NT2/D1 (cell line): ENCODE data around the gene MCEE.

Source experiments
- DNase-seq: peaks from one replicate; pipeline ENCODE4 v3.0.0-alpha.2; 2011; ENCODE audit warnings: low read depth, low spot score
- H3K27me3 ChIP-seq: 2 replicates; pipeline ENCODE4 v1.6.0; 2011; ENCODE audit warnings: mild to moderate bottlenecking; ENCODE audit not compliant: insufficient read length, insufficient read depth
- H3K36me3 ChIP-seq: 2 replicates; pipeline ENCODE4 v1.6.1; 2011; ENCODE audit warnings: mild to moderate bottlenecking, low read length, mixed read lengths; ENCODE audit not compliant: insufficient read depth, insufficient read length
- H3K4me1 ChIP-seq: 2 replicates; pipeline ENCODE4 v1.5.1; 2011; ENCODE audit not compliant: insufficient read depth, insufficient read length
- H3K4me3 ChIP-seq: 2 replicates; pipeline ENCODE4 v1.5.1; 2011; ENCODE audit warnings: low read depth; ENCODE audit not compliant: insufficient read length
- H3K9ac ChIP-seq: 2 replicates; pipeline ENCODE4 v1.6.0; 2011; ENCODE audit warnings: low read depth; ENCODE audit not compliant: insufficient read length
- H3K9me3 ChIP-seq: 2 replicates; pipeline ENCODE4 v1.5.1; 2011; ENCODE audit warnings: mild to moderate bottlenecking, low read length; ENCODE audit not compliant: insufficient read depth
- SUZ12 ChIP-seq: IDR thresholded peaks from 2 replicates; pipeline ENCODE4 v1.6.1; 2011; ENCODE audit not compliant: insufficient read length, insufficient read depth; ENCODE audit errors: extremely low read depth
- YY1 ChIP-seq: IDR thresholded peaks from 2 replicates; pipeline ENCODE4 v1.6.1; 2011; ENCODE audit not compliant: insufficient read length, insufficient read depth
- ZNF274 ChIP-seq: IDR thresholded peaks from 2 replicates; pipeline ENCODE4 v1.6.1; 2011; ENCODE audit warnings: mild to moderate bottlenecking, low read depth, low read length

The MCEE gene

DNA sequence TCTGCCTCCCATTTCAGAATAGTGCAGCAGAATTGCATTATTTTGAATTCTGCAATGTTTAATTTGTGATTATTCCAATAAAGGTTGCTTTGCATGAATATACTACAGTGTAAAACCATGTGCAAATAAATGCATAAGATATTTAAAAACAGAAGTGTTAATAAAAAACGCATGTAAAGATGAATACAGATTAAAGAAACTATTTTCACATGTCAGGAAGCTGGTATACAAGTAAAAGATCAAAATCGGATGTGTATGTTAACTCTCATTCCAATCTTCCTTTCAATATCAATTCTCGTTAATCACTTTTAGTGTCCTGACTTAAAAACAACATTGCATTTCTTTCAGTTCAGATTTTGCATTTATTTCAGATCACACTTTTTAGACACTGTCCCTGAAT lies 3.1 kb downstream of the MCEE start:
- no peak for TF ChIP-seq ZNF274
- TF ChIP-seq YY1, result no peak
- TF ChIP-seq SUZ12, result no peak
- no peak for DNase-seq
- no peak overlapping the region for H3K4me3 ChIP-seq
- no peaks in the 10 kb centered on the region for H3K27me3 ChIP-seq
- no peaks in the 10 kb centered on the region for H3K4me1 ChIP-seq
- H3K9ac ChIP-seq, result no peak overlapping the region
- H3K9me3 ChIP-seq, result no peaks in the 10 kb centered on the region
- peaks cover 26% of the 10 kb centered on the region for H3K36me3 ChIP-seq

DNA sequence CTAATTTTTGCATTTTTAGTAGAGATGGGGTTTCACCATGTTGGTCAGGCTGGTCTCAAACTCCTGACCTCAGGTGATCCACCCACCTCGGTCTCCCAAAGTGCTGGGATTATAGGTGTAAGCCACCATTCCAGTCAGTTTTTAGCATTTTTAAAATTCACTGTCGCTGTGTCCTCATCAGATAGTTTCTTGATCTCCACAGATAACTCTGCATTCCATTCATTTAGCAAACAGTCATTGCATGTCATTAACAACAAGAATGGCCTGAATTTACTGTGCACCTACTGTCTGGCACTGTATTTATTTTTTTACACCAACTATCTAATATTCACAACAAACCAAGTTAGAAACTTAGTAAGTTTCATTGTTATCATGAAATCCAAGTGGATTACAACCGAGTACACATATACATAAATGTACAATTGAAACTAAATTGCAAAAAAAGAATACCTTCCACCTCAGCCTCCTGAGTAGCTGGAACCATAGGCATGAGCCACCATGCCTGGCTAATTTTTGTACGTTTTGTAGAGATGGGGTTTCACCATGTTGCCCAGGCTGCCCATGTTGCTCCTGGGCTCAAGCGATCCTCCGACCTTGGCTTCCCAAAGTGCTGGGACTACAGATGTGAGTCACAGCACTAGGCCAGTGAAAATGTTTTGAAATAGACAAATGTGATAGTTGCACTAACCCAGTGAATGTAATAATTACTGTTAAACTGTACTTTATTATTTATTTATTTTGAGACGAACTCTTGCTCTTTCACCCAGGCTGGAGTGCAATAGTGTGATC lies 4.3 kb downstream of the MCEE start:
- H3K4me3 ChIP-seq, result no peak overlapping the region
- H3K27me3 ChIP-seq, result no peaks in the 10 kb centered on the region
- no peaks in the 10 kb centered on the region for H3K9me3 ChIP-seq
- DNase-seq, result no peak
- no peak for TF ChIP-seq ZNF274
- TF ChIP-seq SUZ12, result no peak
- no peak overlapping the region for H3K9ac ChIP-seq
- no peaks in the 10 kb centered on the region for H3K4me1 ChIP-seq
- H3K36me3 ChIP-seq, result peaks cover 33% of the 10 kb centered on the region

GRCh38 chr2:71122387-71123298 lies 7.4 kb downstream of the MCEE start:
- no peak for DNase-seq
- peaks cover 53% of the 10 kb centered on the region for H3K36me3 ChIP-seq
- TF ChIP-seq YY1 (no peak), ZNF274 (no peak), SUZ12 (no peak)

GRCh38 chr2:71121479-71121878 lies 8.6 kb downstream of the MCEE start:
- no peak overlapping the region for H3K4me3 ChIP-seq
- H3K4me1 ChIP-seq, result no peaks in the 10 kb centered on the region
- no peak overlapping the region for H3K9ac ChIP-seq
- H3K9me3 ChIP-seq, result no peaks in the 10 kb centered on the region
- DNase-seq, result no peak
- TF ChIP-seq ZNF274 (no peak), SUZ12 (no peak), YY1 (no peak)
- H3K27me3 ChIP-seq, result no peaks in the 10 kb centered on the region
- peaks cover 59% of the 10 kb centered on the region for H3K36me3 ChIP-seq

More at GRCh38 chr2:71122387-71123298, 7.4 kb downstream of the MCEE start:
- no peaks in the 10 kb centered on the region for H3K27me3 ChIP-seq
- no peak overlapping the region for H3K9ac ChIP-seq
- no peaks in the 10 kb centered on the region for H3K9me3 ChIP-seq
- H3K4me3 ChIP-seq, result no peak overlapping the region
- H3K4me1 ChIP-seq, result no peaks in the 10 kb centered on the region

DNA sequence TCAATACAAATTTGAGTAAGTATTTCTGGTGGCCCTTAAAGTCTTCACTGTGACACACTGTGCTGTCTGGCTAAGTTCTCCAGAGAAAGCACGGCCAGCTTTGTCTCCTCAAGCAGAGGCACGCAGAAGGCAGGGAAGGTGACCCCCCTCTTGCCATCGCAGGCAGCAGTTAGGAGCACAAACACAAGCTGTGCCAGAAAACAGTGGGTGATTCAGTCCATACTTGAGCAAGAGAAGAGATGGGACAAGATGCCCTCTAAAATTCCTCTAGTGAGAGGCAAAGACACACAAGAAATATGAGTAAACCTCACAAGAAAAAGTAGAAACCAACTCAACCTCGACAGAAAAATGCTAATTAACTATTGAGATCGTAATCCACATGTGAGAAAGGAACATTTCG lies 9.8 kb downstream of the MCEE start:
- no peak overlapping the region for H3K9ac ChIP-seq
- DNase-seq, result no peak
- TF ChIP-seq ZNF274 (no peak), YY1 (no peak), SUZ12 (no peak)
- H3K4me1 ChIP-seq, result no peaks in the 10 kb centered on the region
- H3K36me3 ChIP-seq, result peaks cover 61% of the 10 kb centered on the region
- no peaks in the 10 kb centered on the region for H3K27me3 ChIP-seq
- no peaks in the 10 kb centered on the region for H3K9me3 ChIP-seq
- no peak overlapping the region for H3K4me3 ChIP-seq

- Histone ChIP-seq H3K9me3 (no peaks in the 10 kb centered on the region), H3K27me3 (no peaks in the 10 kb centered on the region), H3K4me1 (no peaks in the 10 kb centered on the region), H3K4me3 (no peak overlapping the region), H3K9ac (no peak overlapping the region), H3K36me3 (peaks cover 58% of the 10 kb centered on the region)
- DNase-seq, result no peak
- TF ChIP-seq ZNF274 (no peak), SUZ12 (no peak), YY1 (no peak)
Observed at GRCh38 chr2:71117063-71117462, 13.0 kb downstream of the MCEE start.

GRCh38 chr2:71113843-71114242 lies 16.2 kb downstream of the MCEE start:
- Histone ChIP-seq H3K4me3 (no peak overlapping the region), H3K36me3 (peaks cover 39% of the 10 kb centered on the region), H3K27me3 (no peaks in the 10 kb centered on the region), H3K9ac (no peak overlapping the region), H3K9me3 (no peaks in the 10 kb centered on the region), H3K4me1 (no peaks in the 10 kb centered on the region)
- DNase-seq, result no peak
- TF ChIP-seq ZNF274 (no peak), YY1 (no peak), SUZ12 (no peak)
